ENCODE data around the gene VPS35L. TPM values are rescaled to one million over a fixed set of nuclear protein-coding genes. Genes with fewer than 3 reads are reported as not detected.

Gene VPS35L
- total RNA-seq, 1 donor from 2014 or later: 23.8 TPM

GRCh38 chr16:19522397-19522732, 33.1 kb upstream of the VPS35L start:
- H3K27me3 ChIP-seq (ENCODE audit: low read depth): no peaks in the 10 kb centered on the region
- H3K4me1 ChIP-seq: peaks cover 75% of the 10 kb centered on the region
- peak overlapping the region; percentile 93 for H3K27ac ChIP-seq (replicated peaks)
- H3K9me3 ChIP-seq (replicated peaks): no peaks in the 10 kb centered on the region
- DNase-seq: no peak
- no peaks in the 10 kb centered on the region for H3K36me3 ChIP-seq
- TF ChIP-seq CTCF (IDR thresholded peaks at IDR 0.05; ENCODE audit: borderline replicate concordance): no peak
- intact Hi-C loops (cut with micrococcal nuclease): no loop called here
- peak overlapping the region; percentile 87 for H3K4me3 ChIP-seq

- DNase-seq: no peak
- no peaks in the 10 kb centered on the region for H3K27me3 ChIP-seq (ENCODE audit: low read depth)
- H3K4me3 ChIP-seq: no peak overlapping the region
- H3K4me1 ChIP-seq: peaks cover 71% of the 10 kb centered on the region
- intact Hi-C loops (cut with micrococcal nuclease): no loop called here
- H3K36me3 ChIP-seq: peaks cover 1% of the 10 kb centered on the region
- TF ChIP-seq CTCF (IDR thresholded peaks at IDR 0.05; ENCODE audit: borderline replicate concordance): no peak
- H3K9me3 ChIP-seq (replicated peaks): no peaks in the 10 kb centered on the region
- peak overlapping the region; percentile 93 for H3K27ac ChIP-seq (replicated peaks)
Observed at GRCh38 chr16:19522760-19523159, 32.7 kb upstream of the VPS35L start.

- no peaks in the 10 kb centered on the region for H3K9me3 ChIP-seq (replicated peaks)
- H3K27ac ChIP-seq (replicated peaks): peak overlapping the region; percentile 69
- no peaks in the 10 kb centered on the region for H3K27me3 ChIP-seq (ENCODE audit: low read depth)
- TF ChIP-seq CTCF (IDR thresholded peaks at IDR 0.05; ENCODE audit: borderline replicate concordance): no peak
- intact Hi-C loops (cut with micrococcal nuclease): no loop called here
- peak overlapping the region; percentile 96 for H3K4me3 ChIP-seq
- DNase-seq: no peak
- H3K36me3 ChIP-seq: peaks cover 6% of the 10 kb centered on the region
- peaks cover 67% of the 10 kb centered on the region for H3K4me1 ChIP-seq
Observed at GRCh38 chr16:19523184-19523558, 32.3 kb upstream of the VPS35L start.

GRCh38 chr16:19523559-19524355, 31.7 kb upstream of the VPS35L start, which contains the start of gene CCP110:
CCP110 (plus strand) TSS chr16:19523942; CDS start chr16:19527882, 3,940 bp downstream.
- peak within 1 kb of the TSS; percentile 96 for H3K4me3 ChIP-seq
- peaks cover 11% of the 10 kb centered on the region for H3K36me3 ChIP-seq
- intact Hi-C loops (cut with micrococcal nuclease): no loop called here
- TF ChIP-seq CTCF (IDR thresholded peaks at IDR 0.05; ENCODE audit: borderline replicate concordance): no peak
- peak; percentile 97 for DNase-seq
- peaks cover 62% of the 10 kb centered on the region for H3K4me1 ChIP-seq
- H3K9me3 ChIP-seq (replicated peaks): no peaks in the 10 kb centered on the region
- H3K27me3 ChIP-seq (ENCODE audit: low read depth): no peaks in the 10 kb centered on the region
- H3K27ac ChIP-seq (replicated peaks): peak within 1 kb of the TSS; percentile 69

GRCh38 chr16:19524356-19524615, 31.2 kb upstream of the VPS35L start:
- TF ChIP-seq CTCF (IDR thresholded peaks at IDR 0.05; ENCODE audit: borderline replicate concordance): no peak
- Histone ChIP-seq H3K4me3 (peak overlapping the region; percentile 96), H3K9me3 (replicated peaks) (no peaks in the 10 kb centered on the region), H3K36me3 (peaks cover 15% of the 10 kb centered on the region), H3K4me1 (peaks cover 57% of the 10 kb centered on the region), H3K27ac (replicated peaks) (peak overlapping the region; percentile 69), H3K27me3 (ENCODE audit: low read depth) (no peaks in the 10 kb centered on the region)
- DNase-seq: no peak
- intact Hi-C loops (cut with micrococcal nuclease): no loop called here

All from left ventricle myocardium inferior (tissue), 1 donor.